Right forelimb (tissue), 1 donor: ENCODE results near the gene RHEB.

ENCODE experiments used
- DNase-seq: peaks from one replicate; pipeline ENCODE4 v3.0.0-alpha.2; 2018

RHEB gene

DNA sequence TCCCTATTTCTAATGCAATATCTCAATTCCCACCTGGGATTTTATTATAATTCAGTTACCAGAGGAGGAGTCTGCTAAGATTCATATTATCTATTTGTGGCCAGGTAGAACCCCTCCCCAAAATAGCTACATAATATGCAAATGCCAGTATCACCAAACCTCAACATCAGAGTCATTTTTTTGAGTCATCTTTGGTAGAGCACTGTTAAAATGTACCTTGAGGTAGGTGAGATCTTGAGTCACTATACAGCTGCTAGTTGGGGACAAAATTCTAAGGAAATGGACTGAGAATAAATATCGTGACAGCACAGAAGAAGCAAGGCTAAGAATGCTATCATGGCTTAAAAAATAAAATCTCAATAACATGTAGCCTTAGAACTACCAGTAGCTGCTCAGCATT lies 75.1 kb downstream of the RHEB start:
- DNase-seq, result no peak

DNA sequence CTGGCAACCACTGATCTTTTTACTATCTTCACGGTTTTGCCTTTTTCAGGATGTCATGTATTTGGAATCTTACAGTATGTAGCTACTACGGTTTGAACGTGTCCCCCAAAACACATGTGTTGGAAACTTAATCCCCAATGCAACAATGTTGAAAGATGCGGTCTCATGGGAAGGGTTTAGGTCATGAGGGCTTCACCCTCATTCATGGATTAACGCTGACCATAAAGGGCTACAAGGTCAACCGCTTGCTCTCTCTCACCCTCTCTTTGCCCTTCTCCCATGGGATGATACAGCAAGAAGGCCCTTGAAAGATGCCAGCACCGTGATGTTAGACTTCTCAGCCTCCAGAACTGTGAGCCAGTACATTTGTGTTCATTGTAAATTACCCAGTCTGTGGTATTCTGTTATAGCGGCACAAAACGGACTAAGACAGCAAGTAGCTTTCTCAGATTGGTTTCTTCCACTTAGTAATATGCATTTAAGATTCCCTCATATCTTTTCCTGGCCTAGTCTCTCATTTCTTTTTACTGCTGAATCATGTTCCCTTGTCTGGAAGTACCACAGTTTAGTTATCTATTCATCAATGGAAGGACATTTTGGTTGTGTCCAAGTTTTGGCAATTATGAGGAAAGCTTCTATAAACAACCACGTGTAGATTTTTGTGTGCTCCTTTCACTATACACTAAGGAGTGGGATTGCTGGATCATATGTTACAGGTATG lies 76.8 kb downstream of the RHEB start:
- no peak for DNase-seq

DNA sequence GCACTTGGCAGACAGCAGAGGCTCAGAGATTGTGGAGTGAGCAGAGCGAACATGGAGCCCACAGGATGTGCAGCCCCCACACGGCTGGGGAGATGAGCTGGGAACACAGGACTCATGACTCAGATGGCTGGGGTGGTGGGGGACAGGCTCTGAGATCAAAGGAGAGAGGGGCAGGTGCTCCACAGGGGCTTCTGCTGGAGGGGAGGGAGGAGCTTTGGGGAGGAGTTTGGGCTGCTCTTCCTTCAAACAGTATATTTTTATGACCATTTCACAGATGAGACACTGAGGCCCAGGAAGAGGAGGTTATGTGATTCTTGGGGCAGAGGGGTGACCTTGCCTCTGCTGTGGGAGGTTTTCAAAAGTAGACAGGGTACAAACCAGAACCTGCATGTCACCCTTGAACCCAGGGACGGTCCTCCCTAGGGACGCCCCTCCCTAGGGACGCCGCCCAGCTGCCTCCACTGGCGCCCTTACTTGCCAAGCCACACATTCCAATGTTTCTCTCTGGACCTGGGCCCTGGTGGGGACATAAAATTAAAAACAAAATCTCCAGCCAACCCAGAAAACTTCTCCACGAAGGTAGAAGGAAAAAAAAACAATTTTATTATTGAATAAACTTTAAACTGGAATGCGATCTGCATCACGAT lies 78.8 kb downstream of the RHEB start:
- no peak for DNase-seq

DNA sequence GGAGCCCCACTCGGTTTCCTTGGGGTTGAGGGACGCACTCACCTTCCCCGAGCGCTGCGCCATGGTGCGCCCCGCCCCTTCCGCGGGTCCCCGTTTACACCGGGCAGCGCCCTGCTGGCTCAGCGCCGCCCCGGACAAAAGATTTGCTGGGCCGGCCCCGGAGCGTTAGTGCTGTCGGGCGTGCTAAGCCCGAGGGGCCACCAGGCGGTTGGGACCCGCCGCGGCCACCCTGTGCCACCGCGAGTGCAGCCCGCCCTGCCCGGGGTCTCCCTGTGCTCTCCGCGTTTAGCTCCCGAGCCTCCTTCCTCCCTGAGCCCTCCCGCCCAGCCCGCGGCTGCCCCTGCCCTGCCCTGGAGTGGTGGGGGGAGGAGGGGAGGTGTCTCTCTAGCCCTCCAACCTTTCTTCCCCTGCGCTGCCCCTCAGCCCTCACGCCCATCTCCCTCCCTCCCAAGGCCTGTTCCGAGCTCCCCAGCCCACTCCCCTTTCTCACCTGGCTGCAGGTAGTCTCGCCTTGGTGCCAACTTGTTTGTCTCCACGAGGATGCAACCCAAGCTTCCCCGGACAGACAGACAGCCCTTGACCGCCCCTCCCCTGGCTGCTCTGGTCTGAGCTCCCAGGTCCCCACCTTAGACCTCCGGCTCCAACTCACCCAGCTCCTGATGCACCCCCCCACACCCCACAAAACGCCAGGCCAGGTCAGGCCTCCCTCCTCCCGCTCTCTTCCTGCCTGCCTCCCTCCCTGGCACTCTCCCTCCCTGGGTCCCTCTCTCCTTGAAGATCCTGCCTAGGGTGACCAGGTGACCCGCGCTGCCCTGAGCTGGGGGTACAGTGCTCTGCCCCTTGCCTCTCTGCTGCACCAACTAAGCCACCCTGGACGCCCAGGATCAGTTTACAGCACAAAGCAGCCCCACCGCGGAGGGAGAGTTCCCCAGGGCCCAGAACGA lies 79.6 kb downstream of the RHEB start, which contains the start of gene CRYGN:
Gene CRYGN (minus strand): TSS at position 287 of the 944 bp plus-strand sequence. CDS start 224 bp downstream, at position 63.
- no peak for DNase-seq

DNA sequence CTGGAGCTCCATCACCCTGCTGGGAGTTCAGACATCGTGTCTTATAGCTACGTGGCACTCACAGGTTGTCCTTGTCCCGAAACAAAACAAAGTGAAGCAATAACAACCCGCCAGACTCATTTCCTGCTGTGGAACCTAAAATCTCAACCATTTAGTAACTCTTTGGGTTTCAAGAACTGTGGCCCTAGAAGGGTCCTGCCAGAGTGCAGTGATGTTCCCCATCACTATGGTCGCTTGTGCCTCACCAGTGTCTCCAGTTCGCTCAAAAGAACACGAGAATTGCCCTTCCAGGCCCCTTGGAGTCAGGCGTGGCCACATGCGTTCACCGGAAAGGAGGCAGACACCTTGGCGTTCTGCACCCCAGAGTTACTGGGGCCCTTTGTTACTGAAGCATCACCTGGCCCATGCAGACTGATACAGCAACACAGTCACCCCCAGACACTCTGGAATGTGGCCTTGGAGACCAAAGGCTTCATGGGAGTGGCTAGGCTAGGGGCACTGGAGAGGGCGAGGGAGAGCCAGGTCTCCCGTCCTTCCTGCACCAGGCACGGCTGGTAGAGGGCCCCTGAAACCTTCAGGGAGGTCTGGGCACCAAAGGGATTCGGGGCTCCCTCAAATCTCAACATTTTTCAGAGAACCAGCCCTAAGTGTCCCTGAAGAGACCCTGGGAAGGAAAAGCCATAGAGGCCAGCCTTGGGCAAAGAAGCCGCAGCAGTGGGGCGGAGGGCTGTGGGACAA lies 80.7 kb downstream of the RHEB start:
- no peak for DNase-seq

DNA sequence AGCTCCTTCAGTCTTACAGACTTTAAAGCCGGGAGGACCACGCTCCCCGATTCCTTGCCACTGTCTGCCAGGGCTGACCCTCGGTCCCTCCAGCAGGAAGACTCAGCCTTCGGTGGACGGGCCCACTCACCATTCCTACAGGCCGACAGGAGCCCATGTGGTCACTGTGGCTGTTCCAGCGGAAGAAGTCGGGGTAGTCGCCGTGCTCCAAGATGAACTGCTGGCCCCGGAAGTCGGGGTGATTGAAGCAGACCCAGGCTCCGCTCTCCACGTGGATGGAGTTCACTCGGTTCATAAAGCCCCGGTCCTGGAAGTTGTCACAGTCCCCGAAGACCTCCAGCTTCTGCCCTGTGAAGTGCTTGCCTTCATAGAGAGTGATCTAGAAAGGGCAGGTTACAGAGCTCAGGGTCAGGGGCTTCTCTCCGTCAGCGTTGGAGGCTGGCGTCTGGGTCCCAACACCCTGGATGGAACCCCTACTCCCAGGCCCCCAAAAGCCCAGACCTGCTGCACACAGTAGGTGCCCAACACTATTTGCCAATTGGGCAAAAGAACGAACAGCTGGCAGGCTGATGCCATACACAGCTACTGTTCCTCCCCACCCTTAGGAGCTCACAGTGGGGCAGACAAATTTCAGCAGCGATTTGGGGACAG lies 81.7 kb downstream of the RHEB start:
- no peak for DNase-seq

DNA sequence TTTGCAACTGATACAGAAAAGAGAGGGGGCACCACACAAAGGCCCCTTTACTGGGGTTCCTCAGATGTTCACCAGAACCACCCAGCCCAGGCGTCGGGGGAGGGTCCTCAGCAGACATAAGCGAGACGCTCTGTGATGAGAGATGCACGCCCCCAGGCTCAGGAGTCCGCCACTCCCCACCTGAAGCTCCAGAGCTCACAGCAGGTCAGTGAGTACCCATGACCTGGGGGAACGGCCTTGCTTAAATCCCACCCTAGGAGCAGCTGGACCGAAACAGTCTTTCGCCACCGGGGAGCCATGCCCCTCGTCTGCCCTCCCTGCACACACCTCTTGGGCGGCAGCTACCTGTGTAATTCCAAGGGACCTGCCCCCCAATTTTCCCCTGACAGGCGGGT lies 82.5 kb downstream of the RHEB start:
- DNase-seq, result no peak

DNA sequence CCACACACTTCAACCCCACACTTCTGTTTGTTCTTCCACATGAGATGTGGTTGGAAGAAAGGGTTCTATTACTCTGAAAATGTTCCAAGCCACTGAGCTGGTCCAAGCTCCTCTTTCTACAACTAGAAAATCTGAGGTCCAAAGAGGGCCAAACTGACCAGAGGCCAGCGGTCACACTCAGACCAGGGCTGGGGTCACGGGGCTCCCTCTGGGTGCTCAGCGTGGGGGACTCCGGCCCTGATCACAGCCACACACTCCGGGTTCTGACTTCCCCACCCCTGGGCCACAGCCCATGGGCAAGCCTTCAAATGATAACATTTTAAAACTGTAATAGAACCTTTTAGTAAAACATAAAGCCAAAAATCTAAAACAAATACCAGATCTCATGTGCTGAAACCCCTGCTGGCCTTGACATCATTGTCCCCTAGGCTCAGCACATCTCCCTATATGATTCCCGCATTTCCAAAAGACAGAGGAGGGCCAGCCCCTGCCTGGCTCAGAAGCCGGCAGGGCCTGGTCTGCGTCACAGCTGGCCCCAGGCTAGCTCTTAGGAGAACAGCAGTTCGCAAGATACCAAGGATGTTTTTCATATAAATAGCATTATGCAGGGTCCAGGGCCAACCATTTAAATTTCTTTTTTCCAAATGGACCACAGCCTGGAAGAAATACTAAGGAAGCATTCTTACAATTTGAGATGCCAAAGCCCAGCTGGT lies 83.1 kb downstream of the RHEB start:
- DNase-seq, result peak; percentile 63

DNA sequence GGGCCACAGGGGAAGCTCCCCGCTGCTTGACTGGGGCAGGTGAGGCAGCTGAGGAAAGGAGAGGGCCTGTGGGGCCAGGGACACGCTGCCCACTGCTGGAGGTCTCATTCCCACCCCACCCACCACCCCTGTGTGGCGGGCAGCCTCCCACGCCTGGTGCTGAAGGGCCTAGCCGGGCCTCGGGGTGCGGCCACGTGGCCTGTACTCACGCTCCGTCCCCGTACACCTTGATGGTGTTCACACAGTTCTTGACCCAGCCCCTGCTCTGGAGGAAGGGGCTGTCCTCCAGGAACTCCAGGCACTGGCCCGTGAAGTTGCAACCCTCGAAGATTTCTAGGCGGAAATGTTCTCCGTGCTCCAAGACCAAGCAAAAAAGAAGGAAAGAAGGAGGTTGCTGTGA lies 83.7 kb downstream of the RHEB start:
- DNase-seq, result no peak

DNA sequence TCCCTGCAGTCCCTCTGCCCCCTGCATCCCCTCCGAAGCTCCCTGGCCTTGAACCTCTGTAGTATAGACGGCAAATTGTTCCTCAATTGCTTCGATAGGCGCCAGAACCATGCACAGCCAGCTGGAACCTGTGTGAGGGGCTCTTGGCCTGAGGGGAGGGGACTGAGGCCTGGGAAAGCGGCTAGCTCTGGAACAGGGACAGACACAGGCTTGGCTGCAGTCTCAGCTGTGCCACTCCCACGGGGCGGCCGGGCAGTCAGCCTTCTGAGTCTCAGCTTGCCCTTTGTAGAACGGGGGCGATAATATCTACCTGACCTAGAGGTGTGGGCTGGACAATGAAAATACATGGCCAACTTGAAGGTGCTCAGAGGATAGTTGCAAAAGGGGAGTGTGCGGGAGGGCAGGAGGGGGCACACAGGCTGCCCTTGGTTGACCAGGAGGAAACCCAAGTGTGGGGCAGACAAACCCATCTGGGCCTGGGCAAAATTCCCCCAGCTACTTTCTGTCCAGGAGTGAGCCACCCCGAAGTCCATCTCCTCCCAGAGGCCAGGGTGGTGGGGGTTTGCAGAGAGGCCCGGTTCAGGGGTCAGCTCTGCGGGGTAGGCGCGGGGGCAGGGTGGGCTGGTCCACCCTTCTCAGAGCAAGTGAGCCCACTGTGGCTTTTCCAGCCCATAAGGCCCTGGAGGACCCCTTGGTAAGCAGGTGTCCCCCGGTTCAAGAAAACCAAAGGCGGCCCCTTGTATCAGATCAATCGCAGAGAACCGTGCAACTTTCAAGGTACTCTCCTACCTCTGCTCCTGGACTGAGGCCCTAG lies 84.4 kb downstream of the RHEB start:
- no peak for DNase-seq

DNA sequence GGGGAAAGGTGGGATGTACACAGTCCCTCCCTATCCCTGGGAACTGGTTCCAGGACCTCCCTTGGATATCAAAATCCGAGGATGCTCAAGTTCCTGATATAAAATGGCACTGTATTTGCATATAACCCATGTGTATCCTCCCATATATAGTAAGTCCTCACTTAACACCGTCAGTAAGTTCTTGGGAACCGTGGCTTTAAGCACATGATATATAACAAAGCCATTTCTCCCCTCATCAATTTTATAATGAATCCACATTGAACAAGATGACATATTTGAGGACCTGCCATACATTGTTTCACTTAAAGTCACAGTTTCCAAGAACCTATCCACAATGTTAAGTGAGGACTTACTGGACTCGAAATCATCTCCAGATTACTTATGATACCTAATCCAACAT lies 85.1 kb downstream of the RHEB start:
- DNase-seq, result no peak

DNA sequence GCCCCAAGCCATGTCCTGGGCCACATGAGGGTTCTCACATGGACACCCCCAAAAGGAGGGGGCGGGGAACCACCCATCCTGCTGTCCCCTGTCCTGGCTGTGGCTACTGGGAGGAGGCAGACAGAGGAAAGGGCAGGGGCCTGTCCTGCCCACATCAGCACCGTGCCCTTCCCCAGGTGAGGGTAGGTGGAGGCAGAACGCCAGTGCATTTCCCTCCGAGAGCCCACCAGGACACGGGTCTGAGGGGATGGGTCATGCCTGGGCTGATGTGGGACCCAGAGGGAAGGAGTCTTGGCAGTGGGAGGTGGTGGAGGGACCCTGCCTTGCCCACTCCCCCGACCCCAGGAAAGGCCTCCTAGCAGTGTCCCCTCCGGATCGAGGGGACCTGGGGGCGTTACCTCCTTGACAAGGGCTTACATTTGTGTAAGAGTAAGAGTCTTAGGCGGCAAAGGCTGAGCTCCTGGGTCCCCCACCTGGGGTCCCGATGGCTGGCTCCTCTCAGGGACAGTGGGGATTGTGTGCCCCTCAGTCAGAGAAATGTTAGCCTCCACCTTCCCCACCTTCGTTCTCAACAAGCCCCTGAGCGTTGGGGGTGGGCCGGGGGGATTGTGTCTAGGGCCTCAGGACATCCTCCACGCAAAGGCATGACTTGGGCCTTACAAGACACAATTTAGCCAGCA lies 85.8 kb downstream of the RHEB start:
- DNase-seq, result no peak

DNA sequence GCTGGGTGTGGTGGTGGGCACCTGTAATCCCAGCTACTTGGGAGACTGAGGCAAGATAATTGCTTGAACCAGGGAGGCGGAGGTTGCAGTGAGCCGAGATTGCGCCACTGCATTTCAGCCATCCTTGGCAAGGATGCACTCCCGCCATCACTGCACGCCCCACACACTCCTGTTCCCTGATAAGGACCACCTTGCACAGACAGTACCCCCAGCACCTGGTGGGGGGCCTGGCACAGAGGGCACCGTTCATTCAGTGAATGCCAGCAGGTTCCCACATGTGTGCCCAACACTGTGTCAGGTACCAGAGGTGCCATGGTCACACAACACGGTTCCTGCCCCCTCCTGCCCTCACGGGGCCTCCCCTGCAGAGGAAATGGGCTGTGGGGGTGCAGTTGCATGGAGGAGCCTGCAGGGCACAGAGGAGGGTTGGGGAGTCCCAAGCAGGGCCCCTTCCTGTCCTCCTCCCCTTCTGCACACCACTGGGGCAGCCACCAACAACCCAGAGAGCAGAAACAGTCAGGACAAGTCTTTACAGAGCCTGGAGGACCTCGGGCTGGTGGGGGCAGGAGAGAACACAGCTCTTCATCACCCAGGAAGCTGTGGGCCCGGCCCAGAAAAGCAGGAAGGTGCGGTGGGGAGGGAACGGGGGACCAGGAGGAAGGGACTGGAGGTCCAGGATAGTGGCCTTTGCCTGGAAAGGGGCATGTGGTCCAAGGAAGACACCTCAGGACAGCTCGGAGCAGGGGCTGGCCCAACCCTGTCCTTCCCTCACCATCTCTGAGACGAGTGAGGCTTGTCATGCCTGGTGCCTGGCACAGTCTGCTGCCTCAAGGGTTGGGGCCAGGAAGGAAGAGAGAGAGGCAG lies 86.8 kb downstream of the RHEB start:
- peak; percentile 34 for DNase-seq

DNA sequence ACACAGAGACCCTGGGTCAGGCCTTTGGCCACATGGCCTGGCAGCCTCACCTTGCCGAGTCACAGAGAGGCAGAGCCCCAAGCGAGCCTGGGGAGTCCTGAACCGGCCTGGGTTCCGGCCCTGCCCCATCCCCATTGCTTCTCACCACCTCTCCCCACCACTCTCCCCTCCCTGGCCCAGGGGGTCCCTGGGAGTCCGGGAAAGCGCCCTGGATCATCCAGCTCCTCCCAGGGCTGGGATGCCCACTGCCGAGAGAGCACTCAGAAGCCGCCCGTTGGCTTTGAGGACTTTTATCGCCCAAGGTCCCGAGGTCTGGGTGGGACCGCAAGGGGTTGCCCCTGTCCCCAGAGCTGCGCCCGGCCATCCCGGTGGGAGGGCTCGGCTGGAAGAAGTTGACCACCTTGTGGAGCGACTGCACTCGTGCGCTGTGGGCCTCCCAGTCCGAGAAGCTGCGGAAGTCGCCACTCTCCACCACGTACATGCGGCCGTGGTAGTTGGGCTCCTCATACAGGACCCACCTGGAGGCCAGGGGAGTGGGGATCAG lies 87.9 kb downstream of the RHEB start:
- DNase-seq, result no peak

DNA sequence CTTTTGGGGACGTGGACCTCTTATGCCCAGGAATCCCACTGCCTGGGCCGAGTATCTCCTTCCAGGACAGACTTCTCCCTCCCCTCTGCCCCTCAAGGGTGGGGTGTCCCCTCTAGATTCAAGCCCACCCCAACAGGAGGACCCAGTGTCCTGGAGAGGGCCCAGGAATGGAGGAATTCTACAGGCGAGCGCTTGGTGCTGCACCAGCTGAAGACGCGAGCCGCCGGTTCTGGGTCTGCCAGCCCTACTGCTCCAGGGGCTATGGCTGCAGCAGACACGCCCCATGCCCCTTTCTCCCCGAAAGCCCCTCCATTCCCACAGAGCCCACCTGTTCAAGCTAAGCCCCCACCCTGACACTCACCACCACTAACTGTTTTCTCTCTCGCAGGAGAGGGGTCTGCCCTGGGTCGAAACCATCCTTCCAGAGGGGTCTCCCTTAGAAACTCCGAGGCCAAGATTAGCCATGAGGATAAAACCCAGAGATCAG lies 88.4 kb downstream of the RHEB start:
- no peak for DNase-seq

DNA sequence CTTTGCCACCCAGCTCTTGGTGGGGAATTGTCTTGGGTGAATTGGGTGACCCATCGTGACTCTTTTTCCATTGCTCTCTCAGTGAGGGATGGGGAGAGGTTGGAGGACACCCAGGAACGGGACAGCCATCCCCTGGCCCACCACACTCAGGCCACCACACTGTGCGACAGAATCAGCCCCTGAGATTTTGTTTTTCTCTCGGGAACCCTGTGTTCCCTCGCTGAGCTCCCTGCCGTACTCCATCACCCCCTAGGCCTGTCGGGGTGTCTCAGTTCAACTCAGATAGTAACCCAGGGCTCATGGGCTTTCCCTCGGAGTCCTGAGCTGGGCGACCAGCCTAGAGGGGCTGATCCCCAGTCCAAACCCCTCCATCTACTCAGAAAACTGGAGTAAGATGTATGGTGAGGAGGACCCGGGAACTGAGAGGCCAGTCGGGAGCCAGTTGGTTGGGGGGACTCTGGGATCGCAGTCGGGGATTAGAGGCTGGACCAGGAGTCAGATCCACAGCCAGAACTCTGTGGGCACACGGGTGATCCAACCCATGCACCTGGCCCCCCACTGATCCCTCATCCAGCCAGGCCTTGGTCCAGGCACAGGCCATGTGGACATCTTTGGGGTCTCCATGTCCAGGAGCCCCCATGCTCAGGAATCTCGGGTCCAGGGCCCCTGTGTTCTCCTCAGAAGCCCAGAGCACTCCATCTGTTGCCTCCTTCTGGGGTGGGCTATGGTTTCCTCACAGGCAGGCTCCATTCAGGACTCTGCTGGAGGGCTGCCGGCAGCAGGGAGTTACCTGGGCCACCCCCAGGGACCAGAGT lies 89.1 kb downstream of the RHEB start:
- DNase-seq, result no peak

DNA sequence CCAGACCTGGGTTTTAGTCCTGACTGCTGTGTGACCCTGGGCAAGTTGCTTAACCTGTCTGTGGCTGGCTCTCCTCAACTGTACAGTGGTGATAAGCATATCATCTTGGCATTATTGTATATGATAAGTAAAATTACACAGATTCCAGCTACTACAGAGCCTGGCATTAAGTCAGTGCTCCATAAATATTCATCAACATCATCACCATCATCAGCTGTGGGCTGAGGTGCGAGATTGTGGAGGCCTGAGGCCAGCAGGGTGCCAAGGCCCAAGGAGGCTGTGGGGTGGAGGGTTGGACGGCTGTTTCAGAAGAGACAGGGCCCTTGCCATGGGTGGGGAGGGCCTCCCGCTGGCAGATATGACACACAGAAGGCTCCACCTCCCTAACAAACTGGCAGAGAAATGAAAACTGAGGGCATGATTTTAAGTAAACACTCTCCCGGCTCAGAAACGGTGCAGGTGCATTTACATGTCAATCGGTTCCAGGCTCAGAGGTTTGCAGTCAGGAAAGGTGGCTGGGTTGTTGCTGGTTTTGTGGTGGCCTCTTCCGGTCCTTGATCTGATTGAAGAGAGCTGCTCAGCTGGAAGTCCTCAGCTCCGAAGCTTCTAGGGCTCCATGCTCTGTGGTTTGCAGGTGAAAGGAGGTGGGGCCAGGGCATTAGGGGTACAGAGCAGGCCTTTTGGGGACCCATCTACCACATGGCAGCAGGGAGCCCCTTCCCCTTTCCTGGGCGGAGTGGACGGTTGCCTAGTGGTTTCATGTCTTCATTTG lies 89.9 kb downstream of the RHEB start:
- no peak for DNase-seq
